GM19351 (cell line): ENCODE measurements around the gene CALN1.

Experiments
- ATAC-seq: cut with Tn5 transposase; IDR thresholded peaks from one replicate; pipeline ENCODE4 v1.9.1; 2021; ENCODE audit warnings: mild to moderate bottlenecking, moderate library complexity; ENCODE audit not compliant: unreplicated experiment

CALN1 gene

DNA sequence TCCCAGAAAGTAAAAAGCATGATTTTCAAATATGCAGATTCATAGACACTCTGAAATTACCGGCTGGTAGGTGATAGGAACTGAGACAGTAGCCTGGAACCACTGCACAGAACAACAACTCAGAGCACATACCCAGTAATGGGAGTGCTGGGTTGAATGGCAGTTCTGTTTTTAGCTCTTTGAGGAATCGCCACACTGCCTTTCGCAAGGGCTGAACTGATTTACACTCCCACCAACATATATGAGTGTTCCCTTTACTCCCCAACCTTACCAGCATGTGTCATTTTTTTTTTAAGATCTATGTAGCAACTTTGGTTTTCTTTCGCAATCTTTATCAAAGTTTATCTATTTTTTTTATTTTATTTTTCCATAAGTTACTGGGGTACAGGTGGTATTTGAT, 358.8 kb downstream of the CALN1 start:
- ATAC-seq, result no peak

DNA sequence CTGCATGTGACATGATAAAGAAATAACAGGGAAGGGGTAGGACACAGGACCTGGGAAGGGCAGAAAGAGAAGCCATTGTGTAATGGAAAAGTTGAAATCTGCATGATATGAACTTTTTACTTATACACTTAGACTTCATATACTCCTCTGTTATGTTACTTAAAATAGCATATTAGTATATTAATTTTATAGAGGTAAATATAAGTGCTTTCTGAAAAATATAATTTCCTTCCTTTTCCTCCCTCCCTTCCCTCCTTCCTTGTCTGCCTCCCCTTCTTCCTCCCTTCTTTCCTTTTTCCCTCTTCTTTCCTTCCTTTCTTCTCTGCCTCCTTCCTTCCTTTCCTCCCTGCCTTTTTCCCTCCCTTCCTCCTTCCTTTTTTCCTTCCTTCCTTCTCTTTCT, 363.7 kb downstream of the CALN1 start:
- ATAC-seq, result no peak

DNA sequence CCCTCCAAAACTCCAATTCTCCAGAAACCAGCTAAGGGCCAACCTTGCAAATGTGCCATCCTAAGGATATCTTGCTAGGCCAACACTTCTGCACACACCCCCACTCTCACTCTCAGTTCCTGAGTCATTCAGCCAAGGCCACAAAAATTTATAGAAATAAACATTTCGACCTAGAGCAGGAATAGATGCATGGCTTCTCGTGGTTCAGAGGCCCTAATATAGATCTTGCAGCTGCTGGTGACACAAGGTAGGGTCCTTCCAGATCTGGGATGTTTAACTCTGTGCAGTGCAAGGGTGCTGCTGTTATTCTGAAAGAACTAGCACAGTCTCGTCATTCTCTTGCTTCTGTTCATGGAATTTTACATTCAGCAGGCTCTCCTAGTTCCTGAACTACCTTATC, 369.3 kb downstream of the CALN1 start:
- ATAC-seq, result no peak

DNA sequence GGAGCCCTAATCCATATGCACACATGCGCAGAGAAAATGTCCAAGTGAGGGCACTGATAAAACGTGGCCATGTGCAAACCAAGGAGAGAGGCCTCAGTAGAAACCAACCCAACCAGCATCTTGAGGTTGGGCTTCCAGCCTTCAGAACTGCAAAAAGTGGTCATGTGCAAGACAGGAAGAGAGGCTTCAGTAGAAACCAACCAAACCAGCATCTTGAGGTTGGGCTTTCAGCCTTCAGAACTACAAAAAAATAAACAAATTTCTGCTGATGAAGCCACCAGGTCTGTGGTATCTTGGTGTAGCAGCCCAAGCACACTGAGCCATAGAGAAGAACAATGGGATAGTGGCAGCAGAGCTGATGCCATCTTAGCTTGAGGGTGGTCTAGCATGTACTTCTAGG, 371.5 kb downstream of the CALN1 start:
- ATAC-seq, result no peak

DNA sequence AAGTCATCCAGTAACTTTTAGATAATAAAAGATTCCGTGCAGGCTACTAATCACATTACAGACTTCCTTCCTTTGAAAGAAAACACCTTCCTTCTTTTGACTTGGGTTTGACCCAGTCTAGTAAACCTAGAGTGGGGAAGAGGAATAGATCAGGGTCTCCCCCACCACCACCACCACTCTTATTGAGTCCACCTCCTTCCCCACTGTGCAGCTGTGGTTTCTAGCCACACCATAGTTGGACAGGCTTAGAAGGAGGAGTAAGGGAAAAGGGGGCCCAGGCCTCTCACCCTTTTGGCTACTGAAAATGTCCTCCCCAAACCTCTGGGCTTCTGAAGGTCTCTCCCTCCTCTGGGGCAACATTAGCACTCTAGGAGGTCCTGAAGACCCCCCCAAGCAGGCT, 372.7 kb downstream of the CALN1 start:
- no peak for ATAC-seq

DNA sequence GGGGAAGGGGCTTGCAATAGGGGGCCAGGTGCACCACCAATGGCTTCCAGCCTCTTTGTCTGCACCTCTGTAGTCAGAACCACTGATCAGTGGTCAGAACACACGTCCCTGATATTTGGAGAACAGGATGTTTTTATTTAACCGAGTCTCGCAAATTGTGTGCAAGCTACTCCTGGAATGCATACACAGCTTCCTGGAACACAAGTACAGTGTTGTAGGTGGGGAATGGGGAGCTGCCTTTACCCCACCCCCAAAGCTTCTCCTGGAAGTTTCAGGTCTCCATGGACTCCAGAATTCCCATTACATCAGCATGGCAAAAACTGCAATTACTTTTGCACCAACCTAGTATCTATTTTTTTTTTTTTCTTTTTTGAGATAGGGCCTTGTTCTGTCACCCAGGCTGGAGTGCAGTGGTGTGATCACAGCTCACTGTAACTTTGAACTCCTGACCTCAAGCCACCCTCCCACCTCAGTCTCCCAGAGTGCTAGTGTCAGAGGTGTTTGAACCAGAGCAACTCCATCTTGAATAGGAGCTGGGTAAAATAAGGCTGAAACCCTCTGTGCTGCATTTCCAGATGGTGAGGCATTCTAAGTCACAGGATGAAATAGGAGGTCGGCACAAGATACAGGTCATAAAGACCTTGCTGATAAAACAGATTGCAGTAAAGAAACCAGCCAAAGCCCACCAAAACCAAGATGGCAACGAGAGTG, 374.0 kb downstream of the CALN1 start:
- ATAC-seq, result no peak

DNA sequence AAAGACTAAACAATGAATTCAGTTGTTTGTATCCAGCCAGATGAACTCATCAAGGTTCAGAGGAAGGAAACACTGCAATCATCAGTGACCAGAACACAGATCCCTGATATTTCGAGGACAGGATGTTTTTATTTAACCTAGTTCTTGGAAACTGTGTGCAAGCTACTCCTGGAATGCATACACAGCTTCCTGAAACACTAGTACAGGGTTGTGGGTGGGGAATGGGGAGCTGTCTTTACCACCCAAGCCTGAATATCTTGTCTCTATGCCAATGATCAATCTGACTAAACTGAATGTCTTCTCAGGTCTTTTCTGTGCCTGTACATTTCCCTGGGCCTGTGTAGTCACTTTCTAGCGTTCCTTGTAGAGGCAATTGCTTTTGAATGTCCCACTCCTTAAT, 374.6 kb downstream of the CALN1 start:
- ATAC-seq, result no peak

DNA sequence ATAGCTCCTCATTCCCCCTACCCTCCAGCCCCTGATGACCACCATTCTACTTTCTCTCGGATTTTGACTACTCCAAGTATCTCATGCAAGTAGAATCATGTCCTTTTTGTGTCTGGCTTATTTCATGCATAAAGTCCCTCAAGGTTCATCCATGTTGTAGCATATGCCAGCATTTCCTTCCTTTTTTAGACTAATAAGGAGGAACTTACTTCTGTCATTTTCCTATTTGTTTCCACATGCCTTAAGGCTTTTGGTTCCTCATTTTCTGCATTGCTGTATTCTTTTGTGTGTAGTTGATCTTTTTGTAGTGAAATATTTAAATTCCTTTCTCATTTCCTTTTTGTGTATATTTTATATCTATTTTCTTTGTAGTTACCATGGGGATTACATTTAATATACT, 376.9 kb downstream of the CALN1 start:
- ATAC-seq, result no peak

DNA sequence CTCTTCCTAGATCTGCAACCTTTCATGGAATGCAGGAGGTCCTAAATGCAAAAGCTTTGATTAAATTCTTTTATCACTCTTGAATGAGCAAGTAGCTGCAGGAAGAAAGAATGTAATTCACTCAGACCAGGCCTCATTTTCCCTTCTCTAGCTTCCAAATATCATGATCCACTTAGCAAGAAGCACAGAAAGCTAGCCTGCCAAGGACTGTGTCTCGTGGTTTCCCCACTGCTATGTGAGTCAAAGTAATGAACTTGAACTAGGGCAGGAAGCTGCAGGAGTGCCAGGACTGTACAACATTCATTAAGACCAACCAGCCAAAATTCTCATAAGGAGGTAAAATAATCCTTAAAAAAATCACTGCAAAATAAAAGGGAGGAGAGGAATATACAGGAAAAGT, 379.2 kb downstream of the CALN1 start:
- ATAC-seq, result no peak

DNA sequence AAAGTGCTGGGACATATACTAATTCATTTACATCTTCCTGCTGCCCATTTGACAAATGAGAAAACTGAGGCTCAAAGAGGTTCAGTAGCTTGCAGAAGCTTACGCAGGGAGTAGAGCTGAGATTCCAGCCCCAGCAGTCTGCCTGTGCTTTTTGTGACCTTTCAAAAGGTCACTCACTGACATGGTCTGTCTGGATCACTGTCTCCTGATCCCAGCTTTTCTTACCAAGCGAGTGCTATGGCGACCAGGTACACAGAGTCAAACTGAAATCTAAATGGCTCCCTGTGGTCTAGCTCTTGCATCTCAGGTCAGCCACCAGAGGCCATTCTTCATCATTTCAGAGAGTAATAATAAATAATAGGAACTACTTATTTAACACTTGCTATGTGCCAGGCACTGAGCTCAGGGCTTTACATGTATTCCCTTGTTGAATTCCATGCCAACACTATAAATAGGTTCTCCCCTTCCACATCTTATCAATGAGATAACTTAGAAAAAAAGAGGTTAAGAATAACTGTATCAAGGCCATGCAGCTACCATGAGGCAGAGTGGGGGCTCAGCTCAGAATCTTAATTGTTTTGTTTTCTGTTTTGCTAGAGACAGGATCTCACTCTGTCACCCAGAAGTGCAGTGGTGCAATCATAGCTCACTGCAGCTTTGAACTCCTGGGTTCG, 381.0 kb downstream of the CALN1 start:
- no peak for ATAC-seq

DNA sequence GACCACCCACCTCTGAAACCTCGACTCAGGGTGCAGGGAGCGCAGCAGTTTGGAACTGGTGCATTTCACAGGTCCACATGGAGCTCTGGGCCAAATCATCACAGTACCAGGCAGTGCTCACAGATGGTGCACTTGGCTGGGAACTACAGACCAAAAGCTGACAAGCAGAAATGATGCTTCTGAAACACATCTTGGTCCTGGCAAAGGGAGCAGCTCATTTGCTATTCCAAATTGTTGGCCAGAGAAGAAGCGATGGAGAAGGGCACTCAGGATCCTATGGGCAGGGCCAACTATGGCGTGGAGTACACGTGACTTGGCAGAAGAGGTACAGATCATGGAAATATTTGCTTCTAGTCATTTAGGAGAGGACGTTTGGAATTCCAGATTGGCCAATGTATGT, 383.9 kb downstream of the CALN1 start:
- no peak for ATAC-seq

DNA sequence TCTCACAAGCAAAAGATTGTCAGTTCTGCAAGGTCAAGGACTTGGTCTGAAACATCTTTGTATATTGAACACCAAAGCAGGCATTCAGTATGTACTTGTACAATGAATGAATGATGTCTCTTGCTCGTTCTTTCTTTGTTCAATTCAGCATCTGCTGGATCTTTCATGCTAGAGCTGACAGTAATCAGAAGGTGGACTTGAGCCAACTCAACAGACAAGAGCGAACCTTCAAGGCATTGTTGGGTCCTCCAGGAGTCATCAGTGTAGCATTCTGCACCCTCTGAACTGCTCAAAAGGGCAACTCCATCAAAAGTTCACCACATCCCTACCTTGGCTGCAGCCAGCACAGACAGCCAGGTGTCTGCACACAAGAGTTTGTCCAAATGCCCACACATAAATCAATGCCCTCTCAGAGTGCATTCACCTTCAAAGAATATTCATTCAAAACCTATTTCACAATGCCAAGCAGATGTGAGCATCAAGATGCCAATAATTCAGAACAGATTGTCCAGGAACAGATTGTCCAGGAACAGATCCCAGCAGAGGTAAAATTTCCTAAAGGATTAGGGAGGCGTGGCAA, 386.7 kb downstream of the CALN1 start:
- no peak for ATAC-seq

DNA sequence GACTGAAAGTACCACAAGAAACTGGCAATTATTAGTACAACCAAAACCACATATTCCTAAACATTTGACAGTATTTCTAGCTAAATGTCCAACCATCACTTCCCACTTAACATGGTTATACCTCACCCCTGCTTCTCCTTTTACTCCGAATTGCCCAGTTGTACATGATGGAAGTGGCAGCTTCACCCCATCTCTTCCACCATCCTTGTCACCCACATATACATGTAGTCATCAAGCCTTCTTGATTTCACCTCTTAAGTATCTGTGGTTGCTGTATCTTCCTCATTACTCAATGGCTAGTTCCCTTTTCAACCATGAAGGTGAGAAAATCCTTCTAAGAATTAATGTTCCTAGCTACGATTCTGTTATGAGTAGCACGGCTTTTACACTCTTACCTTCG, 388.2 kb downstream of the CALN1 start:
- ATAC-seq, result no peak

DNA sequence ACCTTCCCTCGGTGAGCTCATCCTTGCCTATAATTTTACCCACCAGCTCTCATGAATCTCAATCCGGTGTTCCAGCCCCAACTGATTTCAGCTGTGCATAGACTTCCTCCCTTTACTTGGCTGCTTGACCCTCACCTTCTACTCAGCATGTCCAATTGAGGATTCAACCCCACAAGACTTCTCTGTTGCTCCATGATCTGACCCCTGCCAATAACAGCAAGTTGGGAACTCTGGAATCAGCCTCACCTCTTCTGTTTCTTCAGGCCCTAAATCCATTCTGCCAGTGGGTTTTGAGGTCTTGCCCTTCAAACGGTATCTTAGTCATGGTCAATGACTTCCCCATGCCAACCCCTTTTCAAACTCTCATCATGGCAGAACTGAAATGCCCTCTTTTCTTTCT, 390.4 kb downstream of the CALN1 start:
- ATAC-seq, result no peak

DNA sequence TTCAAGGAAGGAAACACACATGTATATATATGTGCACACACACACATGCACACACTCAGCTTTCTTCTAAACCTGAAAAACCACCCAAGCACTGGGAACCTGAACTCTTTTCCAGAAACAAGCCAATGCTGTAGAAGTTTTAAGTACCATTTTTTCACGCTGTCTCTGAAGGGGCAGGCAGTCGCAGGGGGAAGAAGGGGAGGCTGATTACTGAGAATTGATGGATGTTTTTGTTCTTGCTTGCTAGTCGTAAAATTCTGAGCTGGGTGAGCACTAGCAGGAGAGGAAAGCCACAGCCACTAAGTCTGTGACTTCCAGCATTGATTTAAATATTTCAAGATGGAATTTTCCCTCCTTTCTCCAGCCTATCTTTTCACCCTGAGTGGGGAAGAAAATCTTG, 391.8 kb downstream of the CALN1 start:
- no peak for ATAC-seq

DNA sequence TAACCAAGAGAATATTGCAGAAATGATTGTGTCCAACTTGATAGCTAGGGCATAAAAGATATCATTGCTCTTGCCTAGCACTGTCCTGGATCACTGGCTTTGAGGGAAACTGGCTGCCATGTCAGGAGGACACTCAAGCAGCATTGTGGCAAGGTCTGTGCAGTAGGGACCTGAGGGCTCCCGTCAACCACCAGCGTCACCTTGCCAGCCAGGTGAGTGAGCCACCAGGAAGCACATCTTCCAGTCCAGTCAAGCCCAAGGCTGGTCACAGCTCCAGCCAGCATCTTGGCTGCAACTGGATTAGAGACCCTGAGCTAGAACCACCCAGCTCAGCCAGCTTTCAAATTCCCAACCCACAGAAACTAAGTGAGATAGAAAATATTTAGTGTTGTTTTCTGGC, 392.7 kb downstream of the CALN1 start:
- no peak for ATAC-seq

DNA sequence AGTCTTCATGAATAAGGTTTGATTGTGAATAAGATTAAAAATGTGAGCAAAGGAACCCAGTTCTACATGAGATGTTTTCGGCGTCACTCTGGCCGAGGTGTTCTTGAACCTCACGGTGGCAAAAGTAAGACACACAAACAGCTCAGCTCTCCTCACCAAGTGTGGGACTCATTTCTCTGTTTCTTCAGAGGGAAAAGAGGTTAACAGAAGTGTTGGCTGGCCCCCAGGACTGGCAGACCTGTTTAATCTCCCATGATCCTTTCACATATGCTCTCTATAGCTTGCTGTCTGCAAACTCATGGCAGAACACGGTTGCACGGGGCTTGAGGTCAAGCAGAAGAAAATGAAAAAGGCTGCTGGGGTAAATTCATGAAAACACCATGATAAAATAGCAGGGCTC, 394.4 kb downstream of the CALN1 start:
- ATAC-seq, result no peak

DNA sequence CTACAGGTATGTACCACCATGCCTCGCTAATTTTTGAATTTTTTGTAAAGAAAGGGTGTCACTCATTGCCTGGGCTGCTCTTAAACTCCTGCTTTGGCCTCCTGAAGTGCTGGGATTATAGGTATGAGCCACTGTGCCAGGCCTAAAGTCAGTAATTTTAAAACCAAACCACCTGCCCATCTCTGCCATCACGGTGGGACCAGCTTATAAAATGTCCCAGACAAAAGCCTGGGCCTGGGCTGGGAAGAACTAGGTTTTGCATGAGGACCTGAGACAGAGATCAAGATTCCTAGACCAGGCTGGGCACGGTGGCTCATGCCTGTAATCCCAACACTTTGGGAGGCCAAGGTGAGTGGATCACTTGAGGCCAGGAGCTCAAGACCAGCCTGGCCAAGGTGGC, 395.6 kb downstream of the CALN1 start:
- no peak for ATAC-seq

DNA sequence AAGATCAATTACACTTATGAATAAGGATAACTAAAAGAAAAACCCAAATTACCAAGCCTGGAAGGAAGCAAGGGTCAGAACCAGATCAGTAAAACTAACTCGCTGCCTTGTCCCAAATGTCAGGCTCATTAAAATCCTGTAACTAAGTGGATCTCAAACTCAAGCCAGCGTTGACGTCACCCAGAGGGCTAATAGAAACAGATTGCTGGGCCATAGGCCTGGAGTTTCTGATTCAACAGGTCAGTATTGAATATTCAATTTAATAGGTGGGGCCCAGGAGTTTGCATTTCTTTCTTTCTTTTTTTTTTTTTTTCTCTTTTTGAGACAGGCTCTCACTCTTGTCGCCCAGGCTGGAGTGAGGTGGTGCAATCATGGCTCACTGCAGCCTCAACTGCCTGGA, 397.0 kb downstream of the CALN1 start:
- ATAC-seq, result no peak

DNA sequence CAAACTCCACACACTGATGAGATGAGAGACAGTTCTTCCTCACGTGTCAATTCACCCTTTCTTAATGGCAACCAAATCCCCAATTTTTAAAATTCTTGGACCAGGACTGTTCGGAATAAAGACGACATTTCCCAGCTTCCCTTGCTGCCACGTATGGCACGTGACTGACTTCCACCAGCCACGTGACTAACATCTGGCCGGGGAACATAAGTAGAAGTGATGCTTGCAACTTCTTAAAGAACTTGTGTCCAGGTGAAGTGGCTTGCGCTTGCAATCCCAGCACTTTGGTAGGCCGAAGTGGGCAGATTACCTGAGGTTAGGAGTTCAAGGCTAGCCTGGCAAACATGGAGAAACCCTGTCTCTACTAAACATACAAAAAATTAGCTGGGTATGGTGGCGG, 405.1 kb downstream of the CALN1 start:
- no peak for ATAC-seq

DNA sequence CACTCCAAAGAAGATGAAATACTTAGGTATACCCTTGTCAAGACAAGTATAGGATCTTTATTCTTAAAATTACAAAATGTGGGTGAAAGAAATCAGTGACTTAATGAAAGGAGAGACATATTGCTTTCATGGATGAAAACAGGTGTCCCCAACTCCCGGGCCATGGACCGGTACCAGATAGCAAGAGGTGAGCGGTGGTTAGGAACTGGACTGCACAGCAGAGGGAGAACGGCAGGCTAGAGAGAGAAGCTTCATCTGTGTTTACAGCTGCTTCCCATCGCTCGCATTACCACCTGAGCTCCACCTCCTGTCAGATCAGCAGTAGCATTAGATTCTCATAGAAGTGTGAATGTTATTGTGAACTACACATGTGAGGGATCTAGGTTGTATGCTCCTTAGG, 408.9 kb downstream of the CALN1 start:
- ATAC-seq, result no peak

DNA sequence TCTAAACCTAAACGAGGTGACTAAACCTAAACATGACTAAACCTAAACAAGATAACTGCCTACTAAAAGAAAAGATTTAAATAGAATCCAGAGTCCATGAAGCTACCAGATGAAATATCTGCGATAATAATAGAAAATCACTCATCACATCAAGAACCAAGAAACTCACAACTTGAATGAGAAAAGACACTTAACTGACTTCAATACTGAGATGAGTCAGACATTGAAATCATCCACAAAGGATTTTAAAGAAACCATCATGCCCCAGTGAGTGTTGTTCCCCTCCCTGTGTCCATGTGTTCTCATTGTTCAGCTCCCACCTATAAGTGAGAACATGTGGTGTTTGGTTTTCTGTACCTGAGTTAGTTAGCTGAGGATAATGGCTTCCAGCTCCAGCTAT, 416.0 kb downstream of the CALN1 start:
- ATAC-seq, result no peak

DNA sequence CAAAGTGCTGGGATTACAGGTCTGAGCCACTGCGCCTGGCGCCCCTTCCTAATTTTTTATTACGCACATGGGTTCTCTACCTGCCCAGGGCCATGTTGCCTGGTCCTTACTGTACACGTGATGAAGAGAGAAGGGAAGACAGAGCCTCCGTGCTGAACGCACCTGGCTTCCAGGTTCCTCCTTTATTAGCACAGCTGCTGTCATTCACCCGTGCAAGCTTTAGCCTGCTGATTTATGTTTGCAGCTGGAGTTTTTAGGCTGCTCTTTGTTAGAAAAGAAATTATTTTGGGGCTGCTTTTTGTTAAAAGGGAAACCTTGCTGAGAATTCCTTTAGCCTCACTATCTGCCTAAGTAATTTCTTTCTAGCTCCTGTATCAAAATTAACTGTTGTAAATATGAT, 417.0 kb downstream of the CALN1 start:
- ATAC-seq, result no peak
